Right renal cortex interstitium (tissue), 3 donors: ENCODE results near the gene GALNS. TPM values are rescaled to one million over a fixed set of nuclear protein-coding genes. Genes with fewer than 3 reads are reported as not detected.
A peak's percentile ranks its signal among the peaks of the same experiment; 100 is the strongest.
"Not testable (repeated sequence)": the region's sequence is repeated elsewhere in the genome, so short reads cannot be mapped to it uniquely, and the experiment has no call there.

ENCODE experiments used
- DNase-seq, 3 donors: peaks; one replicate each; pipeline ENCODE4 v3.0.0-alpha.2; 2013; ENCODE audit warnings: low read depth in 3 of 3, low spot score in 2 of 3
- polyA plus RNA-seq, 3 donors: library from polyadenylated mRNA; unstranded; fragments of 120-200 nt; gene quantifications; one replicate each; pipeline ENCODE4 v1.2.1, GENCODE V29; 2013; ENCODE audit not compliant: insufficient read length in 3 of 3

GALNS gene
- polyA plus RNA-seq, 3 donors: 17.1 to 19.2 (median 18.6) TPM

- no peak for DNase-seq
Observed at GRCh38 chr16:88840600-88841215, 16.0 kb downstream of the GALNS start.

- DNase-seq: no peak
Observed at GRCh38 chr16:88839745-88840599, 16.8 kb downstream of the GALNS start.

DNA sequence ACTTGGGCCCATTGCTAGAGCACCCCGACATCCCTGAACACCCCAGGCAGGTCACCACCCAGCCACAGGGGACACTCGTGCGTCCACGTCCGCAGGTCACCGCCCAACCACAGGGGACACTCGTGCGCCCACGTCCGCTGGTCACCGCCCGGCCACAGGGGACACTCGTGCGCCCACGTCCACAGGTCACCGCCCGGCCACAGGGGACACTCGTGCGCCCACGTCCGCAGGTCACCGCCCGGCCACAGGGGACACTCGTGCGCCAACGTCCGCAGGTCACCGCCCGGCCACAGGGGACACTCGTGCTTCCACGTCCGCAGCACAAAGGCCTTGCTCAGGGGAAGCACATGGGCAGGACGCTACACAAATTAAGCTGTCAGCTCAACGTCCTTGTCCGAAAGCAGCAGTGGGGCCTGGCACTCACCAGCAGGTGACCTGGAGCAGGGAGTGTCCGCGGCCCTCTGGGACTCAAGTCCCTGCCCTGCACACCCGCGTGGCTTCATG is 17.7 kb downstream of the GALNS start:
- no peak for DNase-seq

DNA sequence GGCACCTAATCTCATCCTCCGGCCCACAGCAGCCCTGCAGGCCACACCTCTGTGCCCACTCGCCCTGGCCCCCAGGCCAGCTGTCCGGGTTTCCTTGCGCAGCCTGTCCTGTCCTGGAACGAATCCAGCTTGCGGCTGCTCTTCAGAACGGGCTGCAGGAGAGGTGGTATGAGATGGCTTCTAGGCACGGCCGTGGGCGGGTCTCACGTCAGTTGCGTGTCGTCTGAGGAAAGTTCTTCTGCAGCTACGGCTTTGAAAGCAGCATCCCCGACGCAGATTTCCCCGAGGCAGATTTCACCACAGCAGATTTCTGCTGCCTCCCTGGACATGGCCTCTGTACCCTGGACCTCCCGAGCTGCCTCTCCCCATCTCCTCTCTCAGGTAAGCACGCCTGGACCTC is 18.2 kb downstream of the GALNS start:
- DNase-seq: no peak

GRCh38 chr16:88837806-88838205 is 18.9 kb downstream of the GALNS start:
- no peak for DNase-seq

DNA sequence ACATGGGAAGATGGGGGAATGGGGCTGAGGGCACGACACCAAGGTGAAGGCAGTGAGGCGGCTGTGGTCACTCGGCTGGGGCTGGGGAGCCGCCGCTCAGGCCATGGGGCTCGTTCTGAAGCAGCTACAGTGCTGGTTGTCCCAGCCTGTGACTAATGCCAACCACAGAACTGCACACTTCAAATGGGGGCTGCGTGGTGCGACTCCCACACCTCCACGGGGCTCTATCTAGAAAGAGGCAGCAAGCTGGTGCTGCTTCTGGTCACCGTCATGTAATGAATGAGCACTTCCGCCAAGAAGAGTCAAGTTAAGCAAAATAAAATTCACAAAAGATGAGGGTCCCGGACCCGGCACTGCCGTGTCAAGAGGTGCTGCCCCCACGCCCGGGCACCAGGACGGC is 20.0 kb downstream of the GALNS start:
- DNase-seq: no peak

GRCh38 chr16:88835818-88836217 is 20.9 kb downstream of the GALNS start:
- no peak for DNase-seq

DNA sequence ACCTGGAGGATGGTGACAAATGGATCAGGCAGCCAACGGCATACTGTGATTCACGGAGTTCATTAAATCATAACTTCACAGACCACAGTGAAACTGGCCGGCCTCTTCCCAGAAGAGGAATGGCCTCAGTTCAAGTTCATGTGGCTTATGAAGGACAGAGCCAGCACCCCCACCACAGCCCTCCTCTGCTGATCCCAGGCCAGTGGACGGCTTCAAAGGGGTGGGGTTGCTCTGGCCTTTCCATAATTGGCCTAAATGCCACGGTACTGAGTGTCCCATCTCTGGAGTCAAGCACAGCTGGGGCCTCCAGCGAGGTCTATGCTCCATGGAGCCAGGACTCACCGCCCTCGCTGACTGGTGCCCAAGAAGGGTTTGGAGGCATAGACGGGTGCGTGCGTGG is 21.4 kb downstream of the GALNS start:
- DNase-seq: no peak

DNA sequence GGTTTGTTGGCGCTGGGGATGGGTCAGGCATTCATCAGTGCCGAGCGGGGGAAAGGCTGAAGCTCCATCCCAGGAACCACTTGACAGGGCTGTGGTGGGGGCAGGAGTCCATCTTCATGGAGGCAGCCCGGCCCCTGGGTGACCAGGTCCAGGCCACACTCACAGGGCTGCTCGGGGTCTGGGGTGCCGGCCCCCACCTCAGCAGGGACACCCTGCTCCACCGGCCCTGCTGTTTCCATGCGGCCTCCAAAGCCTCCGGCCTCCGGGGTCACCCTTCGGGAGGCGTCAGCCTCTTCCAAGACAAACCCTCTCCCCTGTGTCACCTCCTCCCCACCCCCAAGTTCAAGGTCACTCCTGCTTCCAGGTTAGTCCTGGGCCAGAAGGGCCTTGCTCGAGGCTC is 22.1 kb downstream of the GALNS start:
- DNase-seq: no peak

- DNase-seq: no peak
Observed at GRCh38 chr16:88833086-88833485, 23.7 kb downstream of the GALNS start.

DNA sequence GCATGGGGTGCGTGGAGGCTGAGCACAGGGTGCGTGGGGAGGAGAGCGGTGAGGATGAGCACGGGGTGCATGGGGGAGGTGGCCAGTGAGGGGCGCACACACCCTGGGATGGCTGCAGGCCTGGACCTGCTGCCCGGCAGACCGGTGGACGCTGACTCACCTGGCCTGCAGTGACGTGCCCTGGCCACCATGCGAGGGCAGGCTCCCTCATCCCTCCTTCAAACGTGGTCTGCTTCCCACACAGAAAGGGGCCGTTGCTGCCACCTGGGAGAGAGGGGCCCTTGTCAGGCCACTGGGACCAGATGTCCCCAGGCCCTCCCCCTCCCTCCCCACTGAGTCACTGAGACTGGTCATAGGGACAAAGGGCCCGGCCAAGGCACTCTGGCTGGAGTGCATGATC is 24.9 kb downstream of the GALNS start:
- DNase-seq: no peak

GRCh38 chr16:88830783-88831182 is 26.0 kb downstream of the GALNS start:
- no peak for DNase-seq

GRCh38 chr16:88830258-88830657 is 26.5 kb downstream of the GALNS start:
- peak in 1 of 3 donors; percentile 37 for DNase-seq

- DNase-seq: no peak
Observed at GRCh38 chr16:88828711-88829110, 28.0 kb downstream of the GALNS start.

DNA sequence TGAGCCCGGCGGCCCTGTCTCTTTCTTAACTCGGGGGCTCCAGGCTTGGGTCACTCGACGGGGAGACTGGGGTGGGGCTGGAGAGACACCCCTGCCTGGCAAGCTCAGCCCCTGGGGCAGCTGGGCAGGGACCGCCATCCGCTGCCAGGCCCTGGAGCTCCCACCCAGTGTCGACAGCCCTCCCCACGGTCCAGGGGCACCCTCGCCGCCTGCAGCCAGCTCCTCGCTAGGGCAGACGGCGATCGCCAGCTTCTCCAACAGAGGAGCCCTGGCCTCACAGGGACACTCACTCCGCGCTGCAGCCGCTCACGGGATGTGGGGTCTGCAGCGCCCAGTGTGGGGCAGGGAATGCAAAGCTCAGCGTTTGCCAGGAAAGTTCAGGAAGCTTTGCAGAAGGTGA is 29.0 kb downstream of the GALNS start:
- DNase-seq: no peak

DNA sequence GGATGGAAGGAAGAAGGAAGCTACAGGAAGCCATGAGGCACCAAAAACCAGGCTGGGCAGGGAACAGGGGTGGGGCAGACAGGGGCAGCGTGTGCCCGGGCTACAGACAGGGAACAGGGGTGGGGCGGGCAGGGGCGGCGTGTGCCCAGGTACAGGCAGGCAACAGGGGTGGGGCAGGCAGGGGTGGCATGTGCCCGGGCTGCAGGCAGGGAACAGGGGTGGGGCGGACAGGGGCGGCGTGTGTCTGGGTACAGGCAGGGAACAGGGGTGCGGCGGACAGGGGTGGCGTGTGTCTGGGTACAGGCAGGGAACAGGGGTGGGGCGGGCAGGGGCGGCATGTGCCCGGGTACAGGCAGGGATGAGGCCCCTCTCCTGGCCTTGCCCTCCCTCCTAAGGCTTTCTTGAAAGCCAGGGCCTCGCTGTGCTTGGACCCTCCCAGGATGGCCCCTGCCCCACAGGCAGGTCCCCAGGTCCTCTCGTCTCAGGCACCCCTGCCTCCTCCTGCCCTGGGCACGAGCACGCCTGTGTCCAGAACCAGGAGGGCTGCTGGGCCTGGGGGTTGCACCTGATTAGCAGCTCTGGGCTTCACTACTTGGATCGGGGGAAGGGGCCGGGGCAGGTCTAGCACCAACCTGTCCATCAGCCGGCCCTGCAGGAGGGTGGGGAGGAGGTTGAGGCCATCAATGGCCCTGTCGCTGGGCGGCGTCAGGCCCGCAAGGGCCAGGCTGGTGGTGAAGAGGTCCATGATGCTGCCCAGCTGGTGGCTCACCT is 30.5 kb downstream of the GALNS start:
- DNase-seq: no peak

DNA sequence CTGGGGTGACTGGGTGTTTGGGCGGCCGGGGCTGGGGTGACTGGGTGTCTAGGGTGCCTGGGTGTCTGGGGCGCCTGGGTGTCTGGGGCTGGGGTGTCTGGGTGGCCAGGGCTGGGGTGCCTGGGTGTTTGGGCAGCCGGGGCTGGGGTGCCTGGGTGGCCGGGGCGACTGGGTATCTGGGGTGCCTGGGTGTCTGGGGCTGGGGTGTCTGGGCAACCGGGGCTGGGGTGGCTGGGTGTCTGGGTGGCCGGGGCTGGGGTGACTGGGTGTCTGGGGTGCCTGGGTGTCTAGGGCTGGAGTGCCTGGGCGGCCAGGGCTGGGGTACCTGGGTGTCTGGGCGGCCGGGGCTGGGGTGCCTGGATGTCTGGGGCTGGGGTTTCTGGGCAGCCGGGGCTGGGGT is 31.6 kb downstream of the GALNS start:
- DNase-seq: no peak

DNA sequence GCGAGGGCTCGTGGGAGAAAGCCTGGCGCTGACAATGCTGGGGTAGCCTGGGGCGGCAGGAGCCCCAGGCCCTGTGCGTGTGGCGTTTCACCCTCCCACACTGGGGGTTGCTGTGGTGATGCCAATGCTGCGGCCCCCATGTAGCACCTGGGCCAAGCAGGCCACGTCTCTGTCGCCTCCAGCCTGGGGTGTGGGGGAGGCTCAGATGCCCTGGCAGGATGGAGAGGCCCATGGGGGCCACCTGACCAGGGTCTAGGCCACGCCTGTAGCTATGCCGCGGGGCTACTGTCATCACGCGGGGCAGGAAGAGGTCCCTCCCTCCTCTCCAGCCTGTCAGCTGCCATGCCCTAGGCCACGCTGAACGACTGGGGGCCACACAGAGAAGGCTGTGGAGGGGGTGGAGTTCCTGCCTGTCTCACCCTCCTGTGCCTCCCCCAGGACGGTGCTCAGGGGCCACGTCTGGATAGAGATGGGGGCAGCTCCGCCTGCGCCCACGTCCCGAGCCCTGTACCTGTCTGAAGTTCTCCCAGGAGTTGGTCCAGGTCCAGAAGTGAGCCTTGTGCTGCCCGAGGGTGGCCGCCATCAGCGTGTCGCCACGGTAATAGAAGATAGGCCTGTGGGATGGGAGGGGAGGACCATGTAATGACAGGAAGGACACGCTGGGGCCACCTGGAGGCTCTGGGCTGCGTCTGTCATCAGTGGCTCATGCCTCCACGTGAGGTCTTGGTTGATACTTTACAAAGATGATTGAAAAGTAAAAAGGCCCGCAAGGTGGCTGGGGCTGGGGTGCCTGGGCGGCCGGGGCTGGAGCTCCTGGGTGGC is 32.3 kb downstream of the GALNS start:
- DNase-seq: no peak

DNA sequence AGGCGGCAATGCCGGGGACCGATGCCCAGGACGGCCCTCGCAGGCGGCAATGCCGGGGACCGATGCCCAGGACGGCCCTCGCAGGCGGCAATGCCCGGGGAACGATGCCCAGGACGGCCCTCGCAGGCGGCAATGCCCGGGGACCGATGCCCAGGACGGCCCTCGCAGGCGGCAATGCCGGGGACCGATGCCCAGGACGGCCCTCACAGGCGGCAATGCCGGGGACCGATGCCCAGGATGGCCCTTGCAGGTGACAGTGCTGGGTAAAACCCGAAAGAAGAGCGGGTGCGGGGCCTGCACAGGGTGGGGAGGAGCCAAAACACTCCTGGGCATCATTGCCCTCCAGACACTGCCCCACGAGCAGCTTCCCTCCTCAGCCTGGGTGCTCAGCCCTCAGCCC is 33.1 kb downstream of the GALNS start:
- not testable (repeated sequence) for DNase-seq

DNA sequence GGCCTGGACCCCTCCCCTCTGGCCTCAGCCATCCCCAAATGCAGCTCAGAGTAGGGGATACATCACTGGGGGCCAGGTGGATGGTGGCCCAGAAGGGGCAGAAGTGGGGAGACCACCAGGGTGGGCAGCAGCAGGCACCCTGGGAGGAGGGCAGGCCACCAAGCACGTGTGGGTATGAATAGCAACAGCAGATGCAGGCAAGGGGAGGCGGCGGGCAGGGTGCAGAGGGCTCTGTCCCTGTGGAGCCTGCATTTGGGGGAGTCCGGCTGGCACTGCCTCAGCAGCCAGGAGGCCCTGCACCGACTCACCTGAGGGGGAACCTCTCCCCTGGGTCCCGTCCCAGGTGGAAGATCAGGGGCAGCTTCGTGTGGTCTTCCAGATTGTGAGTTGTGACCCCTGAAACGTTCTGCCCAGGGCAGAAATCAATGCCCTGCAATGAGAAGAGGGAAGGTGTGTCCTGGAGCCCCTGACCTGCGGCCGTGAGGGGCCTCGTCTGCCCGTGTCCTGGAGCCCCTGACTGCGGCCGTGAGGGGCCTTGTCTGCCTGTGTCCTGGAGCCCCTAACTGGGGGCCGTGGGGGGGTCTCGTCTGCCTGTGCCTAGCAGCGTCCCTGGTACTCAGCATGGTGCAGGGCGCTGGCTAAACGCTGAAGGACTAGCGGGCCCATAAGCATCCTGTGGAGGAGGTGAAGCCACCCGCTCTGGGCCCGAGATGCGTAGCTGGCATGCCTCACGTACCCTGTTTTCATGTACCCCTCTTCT is 34.3 kb downstream of the GALNS start:
- DNase-seq: no peak
